Peyer's patch (tissue), 4 donors: ENCODE measurements around the gene CNTN3.

Source experiments
- POLR2A ChIP-seq, 2 donors: fragments of 450-650 bp; IDR thresholded peaks; one replicate each; pipeline ENCODE4 v1.5.1; 2017; ENCODE audit warnings: antibody characterized with exemption in 2 of 2, mild to moderate bottlenecking in 2 of 2, moderate library complexity in 2 of 2
- TF ChIP-seq, protein P1 (sequence below), 6 experiments: fragments of 450-650 bp in 4 of 6; fragments of 200-600 bp in 2 of 6; sonication (generic) in 1 of 6; IDR thresholded peaks; one replicate each; pipeline ENCODE4 v1.5.1; 2017 to 2019; ENCODE audit warnings: antibody characterized with exemption in 6 of 6, mild to moderate bottlenecking in 3 of 6, moderate library complexity in 1 of 6

DNA sequence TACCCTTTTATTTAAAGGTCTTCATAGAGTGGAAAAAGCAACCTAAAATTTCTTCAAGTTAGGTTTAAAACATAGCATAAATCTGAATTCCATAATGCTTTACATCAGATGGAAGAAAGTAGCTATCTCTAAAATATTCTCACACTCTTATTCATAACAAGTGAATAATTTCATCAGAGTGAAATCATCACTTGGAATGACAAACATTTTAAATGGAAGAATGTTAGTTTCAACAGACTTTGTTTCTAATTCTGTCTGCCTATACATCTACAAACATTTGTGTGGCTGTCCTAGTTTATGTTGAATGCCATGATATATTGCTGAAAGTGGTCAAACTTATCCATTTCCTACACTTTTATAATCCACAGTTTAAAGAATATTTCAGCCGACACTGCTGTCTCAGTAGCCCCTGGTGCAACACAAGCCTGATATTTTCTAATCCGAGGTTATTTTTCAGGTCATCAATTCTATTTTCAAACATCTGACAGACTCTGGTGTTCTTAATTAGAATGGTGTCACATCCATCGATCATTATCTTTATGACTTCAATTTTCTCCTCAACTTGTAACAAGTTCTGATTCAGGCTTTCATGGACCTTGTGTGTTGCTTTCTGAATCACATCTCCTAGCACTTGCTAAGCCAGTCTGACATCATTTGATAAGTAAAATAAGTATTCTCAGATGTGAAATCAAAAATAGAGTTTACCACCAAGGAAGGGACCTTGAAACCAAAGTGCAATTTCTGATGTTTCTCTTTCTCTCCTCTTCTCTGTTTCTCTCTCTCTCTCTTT is 17.1 kb upstream of the CNTN3 start:
- TF ChIP-seq, protein P1, sequence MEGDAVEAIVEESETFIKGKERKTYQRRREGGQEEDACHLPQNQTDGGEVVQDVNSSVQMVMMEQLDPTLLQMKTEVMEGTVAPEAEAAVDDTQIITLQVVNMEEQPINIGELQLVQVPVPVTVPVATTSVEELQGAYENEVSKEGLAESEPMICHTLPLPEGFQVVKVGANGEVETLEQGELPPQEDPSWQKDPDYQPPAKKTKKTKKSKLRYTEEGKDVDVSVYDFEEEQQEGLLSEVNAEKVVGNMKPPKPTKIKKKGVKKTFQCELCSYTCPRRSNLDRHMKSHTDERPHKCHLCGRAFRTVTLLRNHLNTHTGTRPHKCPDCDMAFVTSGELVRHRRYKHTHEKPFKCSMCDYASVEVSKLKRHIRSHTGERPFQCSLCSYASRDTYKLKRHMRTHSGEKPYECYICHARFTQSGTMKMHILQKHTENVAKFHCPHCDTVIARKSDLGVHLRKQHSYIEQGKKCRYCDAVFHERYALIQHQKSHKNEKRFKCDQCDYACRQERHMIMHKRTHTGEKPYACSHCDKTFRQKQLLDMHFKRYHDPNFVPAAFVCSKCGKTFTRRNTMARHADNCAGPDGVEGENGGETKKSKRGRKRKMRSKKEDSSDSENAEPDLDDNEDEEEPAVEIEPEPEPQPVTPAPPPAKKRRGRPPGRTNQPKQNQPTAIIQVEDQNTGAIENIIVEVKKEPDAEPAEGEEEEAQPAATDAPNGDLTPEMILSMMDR (IDR thresholded peaks at IDR 0.05), result no peak
- no peak for TF ChIP-seq POLR2A (IDR thresholded peaks at IDR 0.05)
